Measurements from ENCODE around the gene BCKDHB. TPM values are rescaled to one million over a fixed set of nuclear protein-coding genes. Genes with fewer than 3 reads are reported as not detected.

Gene BCKDHB
- total and polyA plus RNA-seq, 2 of the 4 experiments (the other 2 are of a cell fraction): 11.2 to 11.8 TPM

GRCh38 chr6:80333342-80333741, 226.9 kb downstream of the BCKDHB start:
- ChIA-PET CTCF (no interaction called here), POLR2A (ENCODE audit: unreplicated experiment) (no interaction called here)
- Histone ChIP-seq H3K4me1 (ENCODE audit: control insufficient read depth, insufficient read depth, low read length) (peaks cover 3% of the 10 kb centered on the region; the same call in 1 of the 2 replicates), H3K79me1 (ENCODE audit: low read depth in 1 of 2, low read length in 2 of 2) (no peaks in the 10 kb centered on the region), H2AFZ (replicated peaks; ENCODE audit: low read length, poor library complexity) (no peak overlapping the region), H3K27ac (ENCODE audit: insufficient read depth, low read length) (no peak overlapping the region), H2BK15ac (ENCODE audit: low read depth, low read length) (no peak overlapping the region), H3K9ac (ENCODE audit: low read depth, low read length) (no peak overlapping the region), H2BK5ac (ENCODE audit: low read depth, low read length, poor library complexity, severe bottlenecking) (no peak overlapping the region), H2BK20ac (ENCODE audit: low read depth, low read length) (no peak overlapping the region), H2AK5ac (ENCODE audit: low read depth, low read length) (no peak overlapping the region), H4K20me1 (ENCODE audit: insufficient read depth, low read length) (no peaks in the 10 kb centered on the region), H3K23ac (ENCODE audit: low read depth, low read length) (no peak overlapping the region), H3K36me3 (ENCODE audit: control insufficient read depth, insufficient read depth, low read length) (no peaks in the 10 kb centered on the region), H3K18ac (ENCODE audit: low read depth, low read length) (no peak overlapping the region), H3K9me1 (ENCODE audit: insufficient read depth, low read length) (0 out of 2 replicates have a peak, but pooled peaks cover 2% of the 10 kb centered on the region), H4K8ac (ENCODE audit: low read depth in 2 of 2, low read length in 2 of 2) (no peak overlapping the region), H4K5ac (ENCODE audit: low read depth, low read length) (no peak overlapping the region), H3K4me3 (ENCODE audit: insufficient read depth, low read depth, low read length) (no peak overlapping the region), H2BK120ac (ENCODE audit: low read depth, low read length) (no peak overlapping the region), H3K14ac (replicated peaks; ENCODE audit: low read depth, low read length) (no peak overlapping the region), H3K4ac (ENCODE audit: low read depth, low read length) (no peak overlapping the region), H2AK9ac (replicated peaks; ENCODE audit: low read depth, low read length, poor library complexity) (no peak overlapping the region), H4K91ac (ENCODE audit: insufficient read depth, low read depth, low read length) (no peak overlapping the region), H3K27me3 (ENCODE audit: control insufficient read depth, insufficient read depth, low read length) (no peaks in the 10 kb centered on the region), H3K9me3 (ENCODE audit: control insufficient read depth, insufficient read depth, low read length) (no peaks in the 10 kb centered on the region), H3K56ac (ENCODE audit: extremely low read depth, insufficient read depth, low read length) (no peak overlapping the region), H3K4me2 (ENCODE audit: low read depth, low read length) (no peak overlapping the region)
- DNase-seq (no peak), ATAC-seq (ENCODE audit: low read depth) (no peak)
- WGBS, 2 experiments (ENCODE audit: extremely low coverage in 2 of 2, insufficient read length in 1 of 2): no CpG with 5 or more reads among the region's 3 CpGs
- dilution Hi-C loops (cut with HindIII; ENCODE audit: low sequenced_read_pairs, unreplicated experiment): no loop called here
- intact Hi-C loops (cut with micrococcal nuclease): loop anchor here (10.0 kb wide), 1 partner anchor 211 kb away; no protein-coding TSS in a partner anchor
- in situ Hi-C loops (cut with MboI; ENCODE audit: low sequenced_read_pairs): no loop called here
- no peak for TF ChIP-seq POLR2A (IDR thresholded peaks at IDR 0.05; ENCODE audit: low read depth, low read length)
- no peak for TF ChIP-seq RCOR1 (IDR thresholded peaks at IDR 0.05; ENCODE audit: insufficient replicate concordance, low read length)
- no peak for TF ChIP-seq NFE2L2 (IDR thresholded peaks at IDR 0.05; ENCODE audit: low read depth, low read length)
- no peak for TF ChIP-seq MAZ (IDR thresholded peaks at IDR 0.05; ENCODE audit: borderline replicate concordance, low read depth, low read length)
- TF ChIP-seq SMC3 (IDR thresholded peaks at IDR 0.05; ENCODE audit: low read depth, low read length): no peak
- TF ChIP-seq RFX5 (IDR thresholded peaks at IDR 0.05; ENCODE audit: low read depth, low read length): no peak
- BruUV-seq (replicated peaks): no TSS peak

Data from IMR-90 (cell line).